Parathyroid adenoma (tissue), 2 donors: ENCODE measurements around the gene HSPA12A.

Experiments used
- H2AFZ ChIP-seq: fragments of 300-600 bp; sonication (generic); one replicate; pipeline ENCODE4 v1.7.0; 2017; ENCODE audit warnings: antibody characterized with exemption, mild to moderate bottlenecking
- H3K27ac ChIP-seq: fragments of 300-600 bp; sonication (generic); one replicate; pipeline ENCODE4 v1.7.0; 2017
- H3K27me3 ChIP-seq: fragments of 300-600 bp; sonication (generic); one replicate; pipeline ENCODE4 v1.7.0; 2017; ENCODE audit warnings: low read length; ENCODE audit not compliant: control insufficient read depth, insufficient read depth
- H3K36me3 ChIP-seq: fragments of 300-600 bp; sonication (generic); one replicate; pipeline ENCODE4 v1.7.0; 2017; ENCODE audit warnings: low read length; ENCODE audit not compliant: control insufficient read depth, insufficient read depth
- H3K4me1 ChIP-seq: fragments of 300-600 bp; sonication (generic); one replicate; pipeline ENCODE4 v1.7.0; 2017; ENCODE audit warnings: control low read depth
- H3K4me2 ChIP-seq: fragments of 300-600 bp; sonication (generic); one replicate; pipeline ENCODE4 v1.7.0; 2017; ENCODE audit warnings: low read length
- H3K4me3 ChIP-seq: fragments of 300-600 bp; sonication (generic); one replicate; pipeline ENCODE4 v1.7.0; 2017; ENCODE audit warnings: low read depth, low read length
- H3K79me2 ChIP-seq: fragments of 300-600 bp; sonication (generic); one replicate; pipeline ENCODE4 v1.7.0; 2017; ENCODE audit warnings: control low read depth
- H3K9ac ChIP-seq: fragments of 300-600 bp; sonication (generic); one replicate; pipeline ENCODE4 v1.7.0; 2017; ENCODE audit warnings: mild to moderate bottlenecking
- H3K9me3 ChIP-seq: fragments of 300-600 bp; sonication (generic); one replicate; pipeline ENCODE4 v1.7.0; 2017; ENCODE audit warnings: low read length; ENCODE audit not compliant: control insufficient read depth
- CTCF ChIP-seq: fragments of 300-600 bp; sonication (generic); IDR thresholded peaks from one replicate; pipeline ENCODE4 v1.7.0; 2017; ENCODE audit warnings: antibody characterized with exemption, mild to moderate bottlenecking
- donor health status: primary hyperparathyroidism.

HSPA12A gene

GRCh38 chr10:116657863-116658551 lies 84.4 kb downstream of the HSPA12A start:
- H3K4me1 ChIP-seq, result no peaks in the 10 kb centered on the region
- no peak overlapping the region for H2AFZ ChIP-seq
- no peaks in the 10 kb centered on the region for H3K9me3 ChIP-seq
- no peak overlapping the region for H3K4me3 ChIP-seq
- H3K27me3 ChIP-seq, result no peaks in the 10 kb centered on the region
- no peak overlapping the region for H3K27ac ChIP-seq
- no peaks in the 10 kb centered on the region for H3K36me3 ChIP-seq
- no peaks in the 10 kb centered on the region for H3K79me2 ChIP-seq
- TF ChIP-seq CTCF, result no peak
- H3K4me2 ChIP-seq, result no peak overlapping the region
- no peak overlapping the region for H3K9ac ChIP-seq

GRCh38 chr10:116656044-116656443 lies 86.3 kb downstream of the HSPA12A start:
- H3K4me3 ChIP-seq, result no peak overlapping the region
- H3K4me1 ChIP-seq, result no peaks in the 10 kb centered on the region
- TF ChIP-seq CTCF, result no peak
- H3K4me2 ChIP-seq, result no peak overlapping the region
- no peaks in the 10 kb centered on the region for H3K9me3 ChIP-seq
- no peaks in the 10 kb centered on the region for H3K36me3 ChIP-seq
- no peak overlapping the region for H3K9ac ChIP-seq
- no peak overlapping the region for H3K27ac ChIP-seq
- no peaks in the 10 kb centered on the region for H3K27me3 ChIP-seq
- no peaks in the 10 kb centered on the region for H3K79me2 ChIP-seq
- no peak overlapping the region for H2AFZ ChIP-seq

GRCh38 chr10:116655568-116655967 lies 86.8 kb downstream of the HSPA12A start:
- Histone ChIP-seq H3K9ac (no peak overlapping the region), H3K4me2 (no peak overlapping the region), H3K36me3 (no peaks in the 10 kb centered on the region), H3K4me1 (no peaks in the 10 kb centered on the region), H2AFZ (no peak overlapping the region), H3K79me2 (no peaks in the 10 kb centered on the region), H3K9me3 (no peaks in the 10 kb centered on the region), H3K4me3 (no peak overlapping the region), H3K27ac (no peak overlapping the region), H3K27me3 (no peaks in the 10 kb centered on the region)
- no peak for TF ChIP-seq CTCF

- Histone ChIP-seq H3K4me1 (no peaks in the 10 kb centered on the region), H3K79me2 (no peaks in the 10 kb centered on the region), H3K27ac (no peak overlapping the region), H3K27me3 (no peaks in the 10 kb centered on the region), H3K9ac (no peak overlapping the region), H3K4me3 (no peak overlapping the region), H2AFZ (no peak overlapping the region), H3K9me3 (no peaks in the 10 kb centered on the region), H3K4me2 (no peak overlapping the region), H3K36me3 (no peaks in the 10 kb centered on the region)
- TF ChIP-seq CTCF, result no peak
Measured at GRCh38 chr10:116654816-116655215, 87.5 kb downstream of the HSPA12A start.

- Histone ChIP-seq H3K27me3 (no peaks in the 10 kb centered on the region), H3K27ac (no peak overlapping the region), H3K9me3 (no peaks in the 10 kb centered on the region), H3K36me3 (no peaks in the 10 kb centered on the region), H3K4me1 (no peaks in the 10 kb centered on the region), H3K4me2 (no peak overlapping the region), H3K79me2 (no peaks in the 10 kb centered on the region), H3K9ac (no peak overlapping the region), H2AFZ (no peak overlapping the region), H3K4me3 (no peak overlapping the region)
- TF ChIP-seq CTCF, result no peak
Measured at GRCh38 chr10:116653885-116654284, 88.5 kb downstream of the HSPA12A start.
